ENCODE data around the gene ZNF554. TPM values are rescaled to one million over a fixed set of nuclear protein-coding genes. Genes with fewer than 3 reads are reported as not detected.
A peak's percentile ranks its signal among the peaks of the same experiment; 100 is the strongest.

The ZNF554 gene
- total RNA-seq, 2 experiments from 2014 or later, result 3.5 to 3.6 TPM

DNA sequence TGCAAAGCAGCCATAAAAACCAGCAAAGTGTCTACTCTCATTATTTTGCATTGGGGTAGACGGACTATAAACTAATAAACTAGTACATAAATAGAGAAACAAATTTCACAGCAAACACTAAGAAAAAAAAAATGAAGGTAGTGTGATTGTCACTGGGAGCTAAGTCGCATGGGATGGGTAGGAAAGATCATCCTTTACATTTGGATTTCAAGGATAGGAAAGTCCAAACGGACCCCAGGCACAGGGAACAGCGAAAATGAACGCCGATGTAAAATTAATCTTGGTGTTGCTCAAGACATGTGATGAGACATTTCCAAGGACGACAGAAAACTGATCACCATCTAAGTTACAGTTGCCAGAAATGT, 35.9 kb upstream of the ZNF554 start:
- H3K9me3 ChIP-seq (ENCODE audit: control insufficient read depth in 1 of 2, insufficient read depth in 1 of 2, low read length in 2 of 2), result no peaks in the 10 kb centered on the region
- H3K27me3 ChIP-seq (ENCODE audit: control insufficient read depth in 1 of 2, insufficient read depth in 2 of 2, low read length in 2 of 2), result no peaks in the 10 kb centered on the region
- Mint-ChIP-seq H3K27me3 (no peaks in the 10 kb centered on the region), H3K9me3 (no peaks in the 10 kb centered on the region), H3K4me1 (ENCODE audit: low read depth) (peaks cover 49% of the 10 kb centered on the region), H3K36me3 (ENCODE audit: low read depth) (peaks cover 10% of the 10 kb centered on the region), H3K27ac (peak overlapping the region; percentile 91), H3K4me3 (peak overlapping the region; percentile 94)
- ATAC-seq (ENCODE audit: poor library complexity) (no peak), DNase-seq (no peak)
- peak overlapping the region; percentile 18 to 79 for H3K27ac ChIP-seq (ENCODE audit: low read depth in 1 of 2, low read length in 2 of 2)
- H3K4me3 ChIP-seq (ENCODE audit: low read length), result peak overlapping the region; percentile 100
- H3K4me1 ChIP-seq (ENCODE audit: insufficient read depth, low read length), result peaks cover 62% of the 10 kb centered on the region
- TF ChIP-seq, protein P1, sequence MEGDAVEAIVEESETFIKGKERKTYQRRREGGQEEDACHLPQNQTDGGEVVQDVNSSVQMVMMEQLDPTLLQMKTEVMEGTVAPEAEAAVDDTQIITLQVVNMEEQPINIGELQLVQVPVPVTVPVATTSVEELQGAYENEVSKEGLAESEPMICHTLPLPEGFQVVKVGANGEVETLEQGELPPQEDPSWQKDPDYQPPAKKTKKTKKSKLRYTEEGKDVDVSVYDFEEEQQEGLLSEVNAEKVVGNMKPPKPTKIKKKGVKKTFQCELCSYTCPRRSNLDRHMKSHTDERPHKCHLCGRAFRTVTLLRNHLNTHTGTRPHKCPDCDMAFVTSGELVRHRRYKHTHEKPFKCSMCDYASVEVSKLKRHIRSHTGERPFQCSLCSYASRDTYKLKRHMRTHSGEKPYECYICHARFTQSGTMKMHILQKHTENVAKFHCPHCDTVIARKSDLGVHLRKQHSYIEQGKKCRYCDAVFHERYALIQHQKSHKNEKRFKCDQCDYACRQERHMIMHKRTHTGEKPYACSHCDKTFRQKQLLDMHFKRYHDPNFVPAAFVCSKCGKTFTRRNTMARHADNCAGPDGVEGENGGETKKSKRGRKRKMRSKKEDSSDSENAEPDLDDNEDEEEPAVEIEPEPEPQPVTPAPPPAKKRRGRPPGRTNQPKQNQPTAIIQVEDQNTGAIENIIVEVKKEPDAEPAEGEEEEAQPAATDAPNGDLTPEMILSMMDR (IDR thresholded peaks at IDR 0.05), result no peak
- intact Hi-C loops (cut with DNase I, micrococcal nuclease), result loop anchor here (1.0 to 2.0 kb wide), 4 partner anchors 35 to 57 kb away; partner anchors contain the start of genes SLC39A3 (in 2 of the 2), ZNF554 (in 1 of the 2) and ZNF555 (in 1 of the 2)
- peaks cover 3% of the 10 kb centered on the region for H3K36me3 ChIP-seq (ENCODE audit: insufficient read depth, low read length)
- ChIA-PET POLR2A (interaction anchor here (0.6 to 1.5 kb wide), 6 partner anchors 38 to 308 kb away, joined by 3 to 6 read pairs (median 4); partner anchors contain the start of genes GADD45B and ZNF555), CTCF (interaction anchor here (0.5 to 1.4 kb wide), 5 partner anchors 34 to 1204 kb away, joined by 3 to 6 read pairs (median 4); partner anchors contain the start of genes ZNF554 and ZNF555)

DNA sequence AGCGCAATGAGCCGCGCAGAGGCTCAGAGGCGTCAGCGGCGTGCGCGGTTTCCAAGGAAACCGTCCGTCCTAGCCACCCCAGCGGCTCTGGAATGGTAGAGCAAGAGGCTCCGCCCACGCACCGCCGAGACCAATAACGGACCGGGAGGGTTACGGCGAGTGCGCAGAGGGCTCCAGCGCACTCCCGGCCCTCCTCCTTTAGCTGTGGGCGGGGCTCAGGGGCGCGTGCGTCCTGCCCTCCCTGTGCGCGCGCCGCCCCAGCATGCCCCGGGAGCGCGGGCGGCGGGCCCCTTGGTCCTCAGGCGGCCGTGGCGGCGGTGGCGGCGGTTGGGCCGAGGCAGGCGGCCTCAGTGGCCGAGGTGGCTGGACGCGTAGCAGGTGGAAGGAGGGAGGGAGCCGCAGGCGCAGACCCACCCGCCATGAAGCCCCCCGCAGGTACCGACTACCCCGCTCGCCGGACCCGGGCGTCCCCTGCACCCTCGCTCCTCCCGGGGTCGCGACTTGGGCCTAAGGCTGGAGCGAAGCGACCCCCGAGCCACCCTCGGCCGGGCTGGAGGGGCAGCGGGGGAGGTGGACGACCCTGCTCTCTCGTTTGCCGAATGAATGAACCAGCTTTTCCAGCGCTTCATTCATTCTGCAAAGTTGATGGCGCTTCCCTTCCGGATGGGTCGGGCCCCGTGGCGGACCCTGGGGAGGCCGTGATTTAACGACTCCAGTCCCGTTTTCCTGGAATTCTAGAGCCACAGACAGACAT, 34.2 kb upstream of the ZNF554 start, which contains the start of gene THOP1:
THOP1 (plus strand) TSS at position 260 of the 754 bp plus-strand sequence; CDS start at position 420, 160 bp downstream.
- peak within 1 kb of the TSS; percentile 90 for H3K4me3 Mint-ChIP-seq
- H3K4me1 Mint-ChIP-seq (ENCODE audit: low read depth), result peaks cover 43% of the 10 kb centered on the region
- peaks cover 4% of the 10 kb centered on the region for H3K36me3 Mint-ChIP-seq (ENCODE audit: low read depth)
- DNase-seq (peak; percentile 94 to 100 (median 98)), ATAC-seq (ENCODE audit: poor library complexity) (peak; percentile 92)
- H3K27me3 Mint-ChIP-seq, result no peaks in the 10 kb centered on the region
- no peaks in the 10 kb centered on the region for H3K9me3 ChIP-seq (ENCODE audit: control insufficient read depth in 1 of 2, insufficient read depth in 1 of 2, low read length in 2 of 2)
- H3K27ac ChIP-seq (ENCODE audit: low read depth in 1 of 2, low read length in 2 of 2), result peak within 1 kb of the TSS in 1 of 2 donors; percentile 42
- ChIA-PET POLR2A (interaction anchor here (0.6 to 1.3 kb wide), 6 partner anchors 10 to 165 kb away, joined by 3 to 8 read pairs (median 4); partner anchors contain the start of genes GNG7, ZNF555 and ZNF57), CTCF (interaction anchor here (0.6 to 1.1 kb wide), 4 partner anchors 34 to 769 kb away, joined by 3 to 4 read pairs (median 3); partner anchors contain the start of gene ZNF554)
- intact Hi-C loops (cut with DNase I, micrococcal nuclease), result loop anchor here (1.0 to 2.0 kb wide), 3 partner anchors 33 to 55 kb away; partner anchors contain the start of genes ZNF554 (in 2 of the 2) and ZNF555 (in 1 of the 2)
- H3K27ac Mint-ChIP-seq, result peak within 1 kb of the TSS; percentile 80
- H3K36me3 ChIP-seq (ENCODE audit: insufficient read depth, low read length), result peaks cover 1% of the 10 kb centered on the region
- no peaks in the 10 kb centered on the region for H3K27me3 ChIP-seq (ENCODE audit: control insufficient read depth in 1 of 2, insufficient read depth in 2 of 2, low read length in 2 of 2)
- no peaks in the 10 kb centered on the region for H3K9me3 Mint-ChIP-seq
- TF ChIP-seq, protein P1 (IDR thresholded peaks at IDR 0.05), result no peak
- peak within 1 kb of the TSS; percentile 80 for H3K4me3 ChIP-seq (ENCODE audit: low read length)
- H3K4me1 ChIP-seq (ENCODE audit: insufficient read depth, low read length), result peaks cover 57% of the 10 kb centered on the region

DNA sequence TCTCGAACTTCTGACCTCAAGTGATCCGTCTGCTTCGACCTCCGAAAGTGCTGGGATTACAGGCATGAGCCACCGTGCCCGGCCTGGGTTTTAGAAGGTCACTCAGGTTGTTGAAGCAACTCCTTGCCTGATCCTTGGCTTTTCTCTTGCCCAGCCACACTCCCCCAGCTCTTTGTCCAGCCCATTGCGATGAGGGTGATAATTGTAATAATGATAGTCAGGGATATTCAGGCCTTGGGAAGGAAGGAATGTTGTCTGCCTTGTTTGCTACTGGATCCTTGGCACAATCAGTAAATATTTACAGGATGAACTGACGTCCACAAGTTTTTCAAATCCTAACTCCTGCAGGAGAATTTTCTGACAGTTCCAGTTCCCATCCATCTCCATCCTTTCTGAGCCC, 32.6 kb upstream of the ZNF554 start:
- Mint-ChIP-seq H3K4me3 (peak overlapping the region; percentile 71), H3K36me3 (ENCODE audit: low read depth) (peaks cover 4% of the 10 kb centered on the region), H3K27me3 (no peaks in the 10 kb centered on the region), H3K4me1 (ENCODE audit: low read depth) (peaks cover 29% of the 10 kb centered on the region), H3K27ac (no peak overlapping the region), H3K9me3 (no peaks in the 10 kb centered on the region)
- DNase-seq (no peak), ATAC-seq (ENCODE audit: poor library complexity) (no peak)
- peaks cover 8% of the 10 kb centered on the region for H3K36me3 ChIP-seq (ENCODE audit: insufficient read depth, low read length)
- POLR2A ChIA-PET, result no interaction called here
- no peaks in the 10 kb centered on the region for H3K27me3 ChIP-seq (ENCODE audit: control insufficient read depth in 1 of 2, insufficient read depth in 2 of 2, low read length in 2 of 2)
- H3K4me1 ChIP-seq (ENCODE audit: insufficient read depth, low read length), result peaks cover 40% of the 10 kb centered on the region
- CTCF ChIA-PET, result no interaction called here
- TF ChIP-seq, protein P1 (IDR thresholded peaks at IDR 0.05), result no peak
- H3K27ac ChIP-seq (ENCODE audit: low read depth in 1 of 2, low read length in 2 of 2), result no peak overlapping the region
- intact Hi-C loops (cut with DNase I, micrococcal nuclease), result loop anchor here in 1 of 2 experiments (1.0 kb wide), 1 partner anchor 29 kb away; no protein-coding TSS in a partner anchor
- H3K9me3 ChIP-seq (ENCODE audit: control insufficient read depth in 1 of 2, insufficient read depth in 1 of 2, low read length in 2 of 2), result no peaks in the 10 kb centered on the region
- no peak overlapping the region for H3K4me3 ChIP-seq (ENCODE audit: low read length)
